Kidney glomerular epithelial cell (primary cell): ENCODE data around the gene NOL4L.

Source experiments
- DNase-seq: peaks from one replicate; lab custom pipeline; 2025; lab: John Stamatoyannopoulos, UW

The NOL4L gene

DNA sequence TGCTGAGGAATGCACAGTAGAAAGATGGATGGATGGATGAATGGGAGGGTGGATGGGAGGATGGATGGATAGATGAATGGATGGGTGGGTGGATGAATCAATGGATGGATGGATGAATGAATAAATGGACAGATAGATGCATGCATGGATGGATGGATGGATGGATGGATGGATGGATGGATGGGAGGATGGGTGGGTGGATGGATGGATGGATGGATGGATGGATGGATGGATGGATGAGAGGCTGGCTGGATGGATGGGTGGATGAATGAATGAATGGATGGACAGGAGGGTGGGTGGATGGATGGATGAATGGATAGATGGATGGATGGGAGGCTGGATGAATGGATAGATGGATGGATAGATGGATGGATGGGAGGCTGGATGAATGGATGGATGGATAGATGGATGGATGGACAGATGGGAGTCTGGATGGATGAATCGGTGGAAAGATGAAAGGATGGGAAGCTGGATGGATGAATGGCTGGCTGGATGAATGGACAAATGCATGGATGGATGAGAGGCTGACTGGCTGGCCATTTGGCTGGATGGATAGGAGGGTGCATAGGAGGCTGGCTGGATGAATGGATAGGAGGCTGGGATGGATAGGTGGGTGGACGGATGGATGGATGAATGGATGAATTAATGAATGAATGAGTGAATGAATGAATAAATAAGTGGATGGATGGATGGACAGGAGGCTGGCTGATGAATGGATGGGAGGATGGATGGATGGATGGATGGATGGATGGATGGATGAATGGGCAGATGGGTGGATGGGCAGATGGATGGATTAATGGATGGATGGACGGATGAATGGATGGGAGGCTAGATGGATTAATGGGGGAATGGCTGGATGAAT, 28.3 kb upstream of the NOL4L start:
- no peak for DNase-seq

DNA sequence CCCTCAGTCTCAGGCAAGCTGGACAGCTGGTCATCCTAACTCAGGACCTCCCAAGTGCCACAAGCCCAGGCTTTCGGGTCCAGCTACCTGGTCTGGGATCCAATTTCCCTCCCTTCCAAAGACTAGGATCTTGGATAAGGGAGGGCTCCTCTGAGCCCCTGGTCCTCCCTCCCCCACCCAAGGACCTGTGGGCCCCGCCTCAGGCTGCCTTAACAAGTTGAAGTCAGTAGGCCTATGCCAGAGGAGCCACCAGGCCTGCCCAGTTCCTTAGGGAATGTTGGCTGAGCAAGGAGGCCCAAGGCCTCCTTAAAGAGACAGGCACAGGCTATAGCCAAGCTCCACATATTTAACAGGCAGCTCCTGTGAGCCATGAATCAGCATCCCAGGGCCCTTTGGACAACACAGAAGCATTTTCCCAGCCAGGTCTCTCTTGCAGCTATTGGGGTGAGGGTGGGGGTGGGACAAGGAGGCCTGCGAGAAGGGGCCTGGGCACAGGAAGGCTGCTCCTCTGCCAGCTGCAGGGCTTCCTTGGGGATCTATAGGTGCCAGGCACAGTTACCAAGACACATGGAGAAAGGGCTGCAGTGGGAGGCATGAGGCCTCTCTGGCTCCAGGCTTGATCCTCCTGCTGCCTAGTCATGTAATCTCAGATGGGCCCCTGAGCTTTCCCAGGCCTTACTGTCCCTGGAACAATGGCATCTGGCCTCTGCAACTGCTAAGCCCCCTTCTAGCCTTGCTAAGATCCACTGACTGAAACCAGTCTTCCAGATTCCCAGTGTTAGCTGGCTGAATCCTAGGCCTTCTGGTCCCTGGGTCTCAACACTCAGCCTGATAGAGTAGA, 27.4 kb upstream of the NOL4L start:
- DNase-seq: no peak

DNA sequence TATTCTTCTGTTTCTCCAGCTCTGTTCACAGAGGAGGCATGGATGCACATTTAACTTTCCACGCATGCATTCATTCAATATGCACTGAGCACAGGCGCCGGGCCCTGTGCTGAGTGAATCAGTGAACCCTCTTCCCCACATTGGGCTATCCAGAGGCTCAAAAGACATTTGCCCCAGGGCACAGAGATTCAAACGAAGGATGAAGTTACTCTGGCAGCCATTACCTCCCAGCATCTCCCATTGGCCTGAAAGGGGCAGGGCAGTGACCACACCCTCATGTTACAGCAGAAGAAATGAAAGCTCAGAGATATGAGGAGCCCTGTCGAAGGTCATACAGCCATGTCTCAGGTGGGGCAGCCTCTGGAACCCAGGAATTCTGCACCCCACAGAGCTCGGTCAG, 26.7 kb upstream of the NOL4L start:
- DNase-seq: no peak

DNA sequence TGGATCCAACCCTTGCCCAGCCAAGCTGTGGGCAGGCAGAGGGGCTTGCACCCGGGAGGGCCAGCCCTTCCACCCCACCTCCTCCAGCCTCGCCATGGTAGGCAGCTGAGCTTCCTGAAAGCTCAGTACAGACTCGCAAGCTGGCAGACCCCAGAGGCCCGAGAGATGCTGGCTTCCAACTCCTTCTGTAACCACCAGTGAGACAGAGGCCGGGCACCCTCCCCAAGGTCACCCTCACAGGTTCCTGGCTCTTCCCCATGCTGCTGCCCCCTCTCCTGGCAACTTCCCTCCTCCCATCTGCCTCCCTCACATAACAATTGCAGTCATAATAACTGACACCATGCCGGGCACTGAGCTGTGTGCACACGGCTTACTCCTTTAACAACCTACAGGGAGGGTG, 26.2 kb upstream of the NOL4L start:
- no peak for DNase-seq

DNA sequence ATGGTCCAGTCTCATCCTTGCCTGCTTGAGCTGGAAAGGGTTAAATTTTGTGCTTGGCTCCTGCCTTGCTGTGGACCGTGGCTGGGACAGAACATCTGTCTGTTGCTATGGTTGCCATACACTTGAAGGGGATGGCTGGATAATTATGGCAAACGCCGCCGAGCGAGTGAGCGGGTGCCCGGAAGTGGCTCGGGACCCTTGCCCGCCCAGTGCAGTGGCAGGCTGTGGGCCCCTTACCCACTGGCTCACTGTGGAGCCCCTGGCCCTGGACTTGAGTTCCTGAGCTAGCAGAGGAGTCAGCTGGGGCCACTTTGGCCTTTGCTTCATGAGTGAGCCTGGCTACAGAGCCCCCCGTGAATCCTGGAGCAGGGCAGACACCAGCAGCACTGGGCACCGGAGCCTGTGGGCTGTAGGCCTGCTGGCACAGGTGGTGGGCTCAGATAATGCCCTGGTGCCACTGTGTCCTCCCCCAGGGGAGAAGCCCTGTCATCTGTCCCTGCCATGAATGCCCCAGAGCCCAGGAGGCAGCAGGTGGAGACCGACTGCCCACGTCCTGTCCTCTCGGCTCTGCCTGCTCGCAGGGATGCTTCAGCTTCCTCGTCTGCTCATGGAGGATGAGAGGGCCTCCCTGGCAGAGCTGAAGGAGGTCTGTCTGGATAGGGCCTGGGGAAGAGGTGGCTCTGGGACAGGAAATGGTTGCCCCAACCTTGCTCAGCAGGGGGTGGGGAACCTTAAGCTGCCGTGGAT, 25.5 kb upstream of the NOL4L start:
- DNase-seq: no peak

DNA sequence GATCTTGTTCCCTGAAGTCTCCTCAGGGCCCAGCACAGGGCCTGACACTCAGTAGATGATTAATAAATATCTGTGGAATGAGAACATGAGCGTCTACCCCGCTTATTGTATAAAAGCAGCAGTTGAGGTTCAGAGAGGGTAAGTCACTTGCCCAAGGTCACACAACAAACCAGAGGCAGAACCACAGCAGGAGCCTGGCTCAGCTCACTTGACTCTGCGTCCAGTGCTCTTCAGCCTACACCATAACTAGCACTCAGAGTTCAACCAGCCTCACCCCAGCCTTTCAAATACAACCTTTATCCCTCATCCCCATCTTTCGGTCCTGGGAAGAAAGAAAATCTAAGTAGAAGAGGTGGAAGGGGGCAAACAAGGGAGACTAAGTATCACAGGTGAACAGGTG, 24.9 kb upstream of the NOL4L start:
- no peak for DNase-seq

DNA sequence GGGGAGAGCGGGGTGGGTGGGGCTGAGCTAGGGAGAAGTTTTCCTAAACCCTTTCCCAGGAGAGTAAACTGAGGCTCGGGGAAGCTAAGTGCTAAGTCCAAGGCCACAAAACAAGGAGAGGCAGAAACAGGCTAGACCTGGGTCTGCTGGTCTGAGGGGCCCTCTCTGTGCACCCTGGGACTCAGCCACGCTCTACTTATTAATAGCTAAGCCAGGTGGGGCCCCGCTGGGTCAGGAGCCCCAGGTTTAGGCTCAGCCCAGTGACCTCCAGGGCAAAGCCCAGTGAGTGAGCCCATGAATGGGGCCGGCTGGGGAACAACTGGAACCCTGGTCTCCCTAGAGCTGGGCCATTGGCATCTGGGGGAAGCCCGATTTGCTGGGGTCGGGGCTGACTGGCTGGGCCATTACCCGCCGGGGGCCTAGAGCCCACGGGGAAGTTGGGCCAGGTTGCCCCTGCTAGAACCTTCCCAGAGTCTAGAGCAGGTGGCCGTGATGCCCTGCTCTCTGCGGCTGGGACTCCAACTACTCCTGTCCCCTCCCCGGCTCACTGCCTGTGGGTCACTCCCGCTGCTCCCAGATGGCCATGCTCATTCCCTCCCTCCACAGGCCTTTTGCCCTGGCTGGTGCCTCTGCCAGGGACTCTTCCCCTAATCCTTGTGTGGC, 24.1 kb upstream of the NOL4L start:
- DNase-seq: no peak

DNA sequence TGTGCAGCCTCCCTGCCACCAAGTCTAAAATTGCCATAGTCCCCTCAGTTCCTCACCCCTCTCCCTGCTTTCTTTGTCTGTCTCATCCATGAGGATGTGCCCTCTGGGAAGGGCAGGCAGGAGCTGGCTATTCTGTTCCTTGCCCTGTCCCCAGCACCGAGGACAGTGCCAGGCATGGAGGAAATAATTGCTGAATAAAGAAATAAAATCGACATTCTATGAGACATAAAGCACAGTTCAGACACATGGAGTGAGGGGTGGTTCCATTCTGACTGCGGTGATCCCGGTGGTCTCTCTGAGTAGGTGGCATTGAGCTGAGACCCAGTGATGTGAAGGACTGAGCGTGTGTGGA, 23.5 kb upstream of the NOL4L start:
- DNase-seq: no peak

DNA sequence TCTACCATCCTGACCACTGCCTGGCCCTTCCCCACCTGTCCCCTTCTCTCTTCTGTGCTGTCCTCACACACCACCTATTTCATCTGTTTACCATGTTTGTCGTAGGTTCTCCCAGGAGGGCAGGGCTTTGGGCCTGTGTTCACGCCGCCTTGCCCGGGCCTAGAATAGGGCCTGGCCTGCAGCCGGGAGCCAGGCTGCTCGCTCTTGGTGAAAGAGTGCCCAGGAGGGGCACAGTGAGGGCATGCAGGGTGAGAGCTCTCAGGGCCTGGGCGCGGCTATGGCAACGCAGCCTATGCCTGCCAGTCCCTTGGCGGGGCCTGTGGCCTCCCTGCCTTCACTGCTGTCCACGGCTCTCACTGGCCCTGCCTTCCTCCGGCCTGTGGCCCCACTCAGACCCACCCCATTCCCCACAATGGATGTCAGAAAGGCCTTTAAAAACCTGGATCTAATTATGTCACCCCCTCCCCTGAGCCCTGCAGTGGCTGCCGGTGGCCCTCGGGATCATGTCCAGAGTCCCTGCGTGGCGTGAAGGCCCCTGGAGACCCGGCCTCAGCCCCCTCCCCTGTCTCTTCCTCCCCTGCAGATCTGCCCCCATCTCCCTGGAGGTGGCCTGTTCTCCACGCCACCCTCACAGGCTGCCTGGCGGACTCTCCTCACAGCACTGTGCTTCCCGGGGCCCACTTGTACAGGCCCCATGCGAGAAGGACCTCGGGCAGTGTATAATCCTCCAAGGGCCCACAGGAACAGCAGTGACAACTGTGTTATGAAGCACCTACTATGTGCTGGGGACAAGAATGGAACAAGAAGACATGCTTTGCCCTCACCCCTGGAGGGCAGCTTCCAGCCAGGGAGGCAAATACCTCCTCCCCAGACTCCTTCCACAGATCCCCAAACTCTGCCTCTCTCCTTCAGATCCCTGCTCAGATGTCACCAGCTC, 22.9 kb upstream of the NOL4L start:
- no peak for DNase-seq

DNA sequence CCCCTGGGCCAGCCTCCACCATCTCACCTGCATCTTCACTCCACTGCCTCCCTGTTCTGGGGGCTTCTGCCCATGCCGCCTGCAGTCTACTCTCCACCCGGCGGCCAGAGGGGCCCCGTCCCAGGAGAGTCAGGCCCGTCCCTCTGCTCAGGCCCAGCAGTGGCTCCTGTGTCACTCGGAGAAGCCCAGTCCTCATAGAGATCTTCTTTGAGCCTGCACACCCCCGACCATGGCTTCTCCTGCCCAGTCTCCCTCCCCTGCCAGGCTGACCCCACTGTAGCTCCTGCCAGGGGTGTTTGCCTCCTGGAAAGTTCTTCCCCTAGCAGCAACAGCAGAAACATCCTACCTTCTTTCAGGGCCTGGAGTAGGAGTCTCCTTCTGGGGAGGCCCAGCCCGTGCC, 22.2 kb upstream of the NOL4L start:
- no peak for DNase-seq

DNA sequence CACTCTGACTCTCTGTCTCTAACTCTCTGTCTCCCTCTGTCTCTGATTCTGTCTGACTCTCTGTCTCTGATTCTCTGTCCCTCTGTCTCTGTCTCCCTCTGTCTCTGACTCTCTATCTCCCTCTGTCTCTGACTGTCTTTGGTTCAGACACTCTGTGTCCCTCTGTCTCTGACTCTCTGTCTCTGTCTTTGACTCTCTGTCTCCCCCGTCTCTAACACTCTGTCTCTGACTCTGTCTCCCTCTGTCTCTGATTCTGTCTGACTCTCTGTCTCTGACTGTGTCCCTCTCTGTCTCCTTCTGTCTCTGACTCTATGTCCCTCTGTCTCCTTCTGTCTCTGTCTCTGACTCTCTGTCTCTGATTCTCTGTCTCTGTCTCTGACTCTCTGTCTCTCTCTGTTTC, 21.7 kb upstream of the NOL4L start:
- DNase-seq: no peak

DNA sequence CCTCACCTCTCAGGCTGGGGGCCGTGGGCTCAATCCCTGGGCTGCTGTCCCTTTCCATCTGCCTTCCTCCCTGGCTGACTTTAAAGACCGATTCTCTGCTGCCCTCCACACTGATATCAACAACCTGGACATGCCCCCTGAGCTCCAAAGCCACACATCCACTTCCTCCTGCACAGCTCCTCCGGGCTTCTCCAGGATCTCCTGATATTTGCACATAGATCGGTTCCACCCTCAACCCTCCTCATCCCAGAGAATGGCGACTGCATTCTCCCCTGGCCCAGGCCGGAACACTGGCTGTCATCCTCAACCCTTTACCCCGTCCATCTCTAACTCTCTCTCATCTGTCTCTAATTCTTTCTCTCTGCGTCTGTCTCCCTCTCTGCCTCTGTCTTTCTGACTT, 21.0 kb upstream of the NOL4L start:
- DNase-seq: no peak

DNA sequence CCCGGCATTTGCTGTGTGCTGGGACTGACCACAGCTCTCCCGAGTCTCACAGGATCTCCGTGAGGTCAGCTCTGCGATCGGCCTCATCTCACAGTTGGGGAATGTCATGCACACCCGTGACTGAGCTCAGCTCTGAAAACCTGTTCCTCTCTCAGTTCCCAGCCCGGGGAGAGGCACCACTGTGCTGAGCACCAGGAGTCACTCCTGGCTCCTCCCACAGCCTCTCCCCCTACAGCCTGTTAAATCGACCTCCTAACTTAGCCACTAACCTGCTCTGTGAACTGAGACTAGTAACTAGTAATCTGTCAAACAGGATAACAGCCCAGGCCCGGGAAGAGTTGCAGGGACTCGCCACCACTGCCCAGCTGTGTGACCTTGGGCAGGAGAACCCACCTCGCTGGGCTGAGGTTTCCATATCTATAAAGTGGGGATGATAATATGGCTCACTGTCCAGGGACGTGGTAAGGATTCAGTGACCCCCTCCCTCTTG, 20.1 kb upstream of the NOL4L start:
- DNase-seq: no peak

DNA sequence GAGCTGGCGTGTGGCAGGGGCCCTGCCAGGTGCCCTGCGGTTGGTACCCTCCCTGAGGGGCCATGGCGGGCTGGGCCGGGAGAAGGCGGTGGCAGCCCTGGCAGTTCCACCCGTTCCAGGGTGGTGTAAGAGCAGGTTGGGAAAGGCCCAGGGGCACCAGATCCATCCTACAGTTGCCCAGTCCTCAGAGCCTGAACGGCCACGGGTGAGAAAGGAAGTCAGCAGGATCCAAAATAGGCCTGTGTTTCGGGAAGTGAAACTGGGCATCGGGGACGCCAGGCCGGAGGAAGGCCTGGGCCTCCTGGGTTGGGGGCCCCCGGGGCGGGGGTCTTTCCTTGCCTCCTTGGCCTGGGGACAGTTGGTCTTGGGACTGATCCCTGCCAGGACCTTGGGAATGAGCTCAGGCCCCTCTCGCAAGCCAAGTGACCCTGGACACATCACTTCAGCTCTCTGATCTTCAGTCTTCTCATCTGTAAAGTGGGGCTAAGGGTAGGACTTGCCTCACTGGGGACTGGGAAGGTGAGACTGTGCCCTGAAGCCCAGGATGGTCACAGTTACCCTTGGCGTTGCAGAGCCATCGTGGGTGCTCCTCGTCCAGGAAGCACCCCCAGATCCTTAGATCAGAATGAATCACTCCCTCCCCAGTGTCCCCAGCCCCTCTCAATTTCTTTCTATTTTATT, 18.1 kb upstream of the NOL4L start:
- DNase-seq: no peak

DNA sequence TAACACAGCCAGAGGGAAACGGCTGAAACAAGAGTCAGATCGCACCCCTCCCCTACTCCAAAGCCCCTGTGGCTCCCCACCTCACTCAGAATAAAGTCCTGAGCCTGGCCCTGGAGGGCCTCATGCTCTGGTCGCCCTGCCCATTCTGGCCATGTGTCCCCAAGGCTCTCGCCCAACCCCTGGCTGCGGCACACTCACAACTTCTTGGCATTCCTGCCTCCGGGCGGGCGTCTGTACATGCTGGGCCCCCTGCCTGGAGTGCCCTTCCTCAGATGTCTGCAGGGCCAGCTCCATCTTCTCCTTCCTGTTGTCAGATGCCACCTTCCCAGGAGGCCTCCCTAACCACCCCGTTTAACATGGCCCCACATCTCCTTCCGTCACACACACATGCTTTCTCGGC, 17.1 kb upstream of the NOL4L start:
- no peak for DNase-seq

DNA sequence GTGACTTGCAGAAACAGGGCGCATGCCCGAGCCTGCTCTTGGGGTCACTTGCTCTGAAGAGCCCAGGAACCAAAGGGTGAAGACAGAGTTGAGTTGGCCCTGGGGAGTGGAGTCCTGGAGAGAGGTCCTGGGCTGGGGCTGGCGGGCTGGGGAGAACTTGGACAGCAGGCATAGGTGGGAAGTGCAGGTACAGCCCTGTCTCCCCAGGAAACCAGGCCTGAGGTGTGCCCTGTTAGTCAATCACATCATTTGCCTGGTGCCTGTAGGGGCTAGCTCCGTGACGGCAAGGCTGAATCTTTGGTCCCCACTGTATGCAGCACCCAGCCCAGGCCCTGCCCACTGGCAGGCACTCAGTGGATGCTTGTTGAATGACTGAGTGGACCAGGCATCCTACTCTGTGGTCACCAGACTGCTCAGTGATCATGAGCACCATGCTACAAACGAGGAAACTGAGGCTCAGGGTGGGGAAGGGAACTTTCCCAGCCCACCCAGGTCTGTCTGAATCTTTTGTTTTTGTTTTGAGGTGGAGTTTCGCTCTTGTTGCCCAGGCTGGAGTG, 15.6 kb upstream of the NOL4L start:
- DNase-seq: no peak

DNA sequence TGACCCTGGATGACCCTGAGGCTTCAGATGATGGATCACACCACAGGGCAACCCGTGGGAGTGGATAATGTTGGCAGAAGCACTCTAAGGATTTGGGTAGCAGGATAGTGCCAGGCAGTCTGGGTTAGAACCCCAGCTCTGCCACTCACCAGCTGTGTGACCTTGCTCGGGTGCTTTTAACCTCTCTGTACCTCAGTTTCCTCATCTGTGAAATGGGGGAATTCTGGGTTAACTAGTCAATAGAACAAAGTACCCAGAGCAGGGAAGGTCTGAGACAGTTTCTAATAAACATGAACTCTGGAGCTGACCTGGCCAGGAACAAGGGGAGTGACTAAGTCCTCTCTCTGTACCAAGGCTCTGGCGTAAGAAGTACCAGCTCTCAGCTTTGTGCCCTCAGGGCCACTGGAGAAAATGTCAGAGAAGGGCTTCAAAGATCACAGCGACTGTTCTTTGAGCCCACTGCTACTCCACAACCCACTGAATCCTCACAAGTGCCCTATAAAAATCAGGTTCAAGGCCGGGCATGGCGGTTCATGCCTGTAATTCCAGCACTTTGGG, 14.7 kb upstream of the NOL4L start:
- no peak for DNase-seq

DNA sequence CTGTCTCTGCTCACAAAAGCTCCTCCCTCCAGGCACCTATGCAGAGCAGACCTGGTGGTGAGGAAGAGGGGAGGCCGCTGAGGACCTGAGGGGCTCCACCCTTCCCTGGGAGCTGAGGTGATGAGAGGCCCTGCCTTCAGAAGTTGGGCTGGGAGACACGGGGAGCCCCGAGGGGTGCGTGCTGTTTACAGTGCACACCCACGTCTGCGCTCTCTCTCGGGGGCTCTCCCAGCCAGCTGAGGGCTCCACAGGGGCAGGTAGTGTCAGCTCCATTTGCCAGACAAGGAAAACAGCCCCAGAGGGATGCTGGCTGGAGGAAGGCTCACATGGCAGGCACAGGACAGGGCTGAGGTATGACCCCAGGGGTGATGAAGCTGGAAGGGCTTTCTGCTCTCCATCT, 13.5 kb upstream of the NOL4L start:
- no peak for DNase-seq

DNA sequence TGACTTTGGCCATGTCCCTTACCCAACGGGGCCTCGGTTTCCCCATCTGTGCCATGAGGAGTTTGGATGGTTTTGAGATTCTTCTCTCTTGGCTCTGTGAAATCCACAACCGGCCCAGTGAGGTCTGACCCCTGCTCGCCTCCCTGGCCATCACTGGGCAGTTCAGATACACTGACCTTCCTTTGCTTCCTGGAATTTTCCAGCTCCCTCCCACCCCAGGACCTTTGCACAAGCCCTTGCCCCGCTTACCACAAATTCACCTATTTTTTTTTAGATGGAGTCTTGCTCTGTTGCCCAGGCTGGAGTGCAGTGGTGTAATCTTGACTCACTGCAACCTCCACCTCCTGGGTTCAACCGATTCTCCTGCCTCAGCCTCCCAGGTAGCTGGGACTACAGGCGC, 12.6 kb upstream of the NOL4L start:
- no peak for DNase-seq
